ENCODE data around the gene INPP4B. TPM values are rescaled to one million over a fixed set of nuclear protein-coding genes. Genes with fewer than 3 reads are reported as not detected.

Gene INPP4B
- total RNA-seq, 1 experiment from 2014 or later: 0.07 TPM

GRCh38 chr4:142697928-142698327 is 148.2 kb downstream of the INPP4B start:
- Mint-ChIP-seq H3K4me1 (no peaks in the 10 kb centered on the region), H3K27me3 (ENCODE audit: low read depth) (no peaks in the 10 kb centered on the region), H3K27ac (no peak overlapping the region), H3K36me3 (ENCODE audit: insufficient read depth in 1 of 3, low read depth in 3 of 3) (no peaks in the 10 kb centered on the region), H3K4me3 (no peak overlapping the region), H3K9me3 (no peaks in the 10 kb centered on the region; a peak in 1 of 5 replicates)
- Histone ChIP-seq H3K14ac (ENCODE audit: insufficient read depth, low read length) (no peak overlapping the region), H4K5ac (ENCODE audit: insufficient read length, low read depth, low read length) (no peak overlapping the region), H2BK20ac (ENCODE audit: low read depth, low read length, poor library complexity, severe bottlenecking) (no peak overlapping the region), H2BK5ac (ENCODE audit: insufficient read length, low read length) (no peak overlapping the region), H2BK12ac (ENCODE audit: insufficient read length, low read depth, low read length) (no peak overlapping the region), H3K23ac (ENCODE audit: insufficient read length, low read depth, low read length) (no peak overlapping the region), H3K27ac (ENCODE audit: insufficient read length, low read depth, low read length) (no peak overlapping the region), H4K91ac (ENCODE audit: insufficient read length, low read depth, low read length) (no peak overlapping the region), H2BK15ac (ENCODE audit: low read depth, low read length) (no peak overlapping the region), H3K9me3 (ENCODE audit: control insufficient read depth, low read depth, low read length) (no peaks in the 10 kb centered on the region), H3K4me1 (ENCODE audit: insufficient read depth, low read length) (no peaks in the 10 kb centered on the region), H3T11ph (ENCODE audit: low read length) (no peak overlapping the region), H3K23me2 (ENCODE audit: insufficient read length, low read depth, low read length, poor library complexity, severe bottlenecking) (no peaks in the 10 kb centered on the region), H3K4ac (ENCODE audit: low read depth, low read length) (no peak overlapping the region), H3K79me1 (ENCODE audit: insufficient read depth, low read depth, low read length, poor library complexity, severe bottlenecking) (no peaks in the 10 kb centered on the region), H2AFZ (ENCODE audit: low read length) (no peak overlapping the region), H3K4me2 (ENCODE audit: insufficient read depth, insufficient read length, low read length) (no peak overlapping the region), H3K27me3 (ENCODE audit: insufficient read depth, low read length) (no peaks in the 10 kb centered on the region), H3K18ac (ENCODE audit: insufficient read length, low read depth, low read length) (no peak overlapping the region), H2AK5ac (ENCODE audit: insufficient read length, low read length) (no peak overlapping the region), H4K8ac (replicated peaks; ENCODE audit: insufficient read length, low read depth, low read length) (no peak overlapping the region), H4K20me1 (ENCODE audit: control insufficient read depth, insufficient read depth, insufficient read length) (no peaks in the 10 kb centered on the region), H3K79me2 (ENCODE audit: insufficient read depth, low read length) (no peaks in the 10 kb centered on the region), H2BK120ac (ENCODE audit: low read depth, low read length, poor library complexity, severe bottlenecking) (no peak overlapping the region), H3K56ac (ENCODE audit: insufficient read length, low read depth, low read length) (no peak overlapping the region), H3K9ac (ENCODE audit: extremely low read depth, insufficient read length, low read length) (no peak overlapping the region)
- WGBS (ENCODE audit: extremely low coverage, insufficient read length, low lambda C conversion rate): no CpG with 5 or more reads among the region's 1 CpG
- TF ChIP-seq CTCF (conservative IDR thresholded peaks at IDR 0.05): no peak
- DNase-seq: no peak

All from H9 (cell line).